Trophoblast cell (in vitro differentiated cells and primary cell): ENCODE measurements around the gene USH2A.

Experiments
- DNase-seq, 2 donors: peaks; one replicate each; pipeline ENCODE4 v3.0.0-alpha.2; 2016
- H2AFZ ChIP-seq: 2 replicates; pipeline ENCODE4 v1.6.1; 2013; ENCODE audit warnings: low read length, moderate library complexity, mild to moderate bottlenecking; ENCODE audit not compliant: insufficient read depth, poor library complexity
- H2AK5ac ChIP-seq: 2 replicates; pipeline ENCODE4 v1.6.1; 2013; ENCODE audit warnings: mild to moderate bottlenecking, low read length
- H2BK120ac ChIP-seq: 2 replicates; pipeline ENCODE4 v1.6.1; 2013; ENCODE audit warnings: low read length, mild to moderate bottlenecking, moderate library complexity; ENCODE audit not compliant: insufficient read depth, poor library complexity
- H2BK12ac ChIP-seq: 2 replicates; pipeline ENCODE4 v1.6.1; 2013; ENCODE audit warnings: mild to moderate bottlenecking, low read length, moderate library complexity
- H2BK5ac ChIP-seq: 2 replicates; pipeline ENCODE4 v1.6.1; 2013; ENCODE audit warnings: low read length, low read depth, moderate library complexity, mild to moderate bottlenecking; ENCODE audit not compliant: poor library complexity
- H3K14ac ChIP-seq: 2 replicates; pipeline ENCODE4 v1.6.1; 2013; ENCODE audit warnings: mild to moderate bottlenecking, low read length
- H3K18ac ChIP-seq: 2 replicates; pipeline ENCODE4 v1.6.1; 2013; ENCODE audit warnings: mild to moderate bottlenecking, low read length
- H3K23ac ChIP-seq: 2 replicates; pipeline ENCODE4 v1.6.1; 2013; ENCODE audit warnings: low read length
- H3K27ac ChIP-seq: 2 replicates; pipeline ENCODE4 v1.5.1; 2013; ENCODE audit warnings: low read depth, mild to moderate bottlenecking, inconsistent platforms, low read length, moderate library complexity
- H3K27me3 ChIP-seq: 2 replicates; pipeline ENCODE4 v1.6.1; 2013; ENCODE audit warnings: inconsistent platforms, mild to moderate bottlenecking, low read length, moderate library complexity; ENCODE audit not compliant: insufficient read depth
- H3K36me3 ChIP-seq, 2 experiments: 1 replicate in 1 of 2; 2 replicates in 1 of 2; pipeline ENCODE4 v1.6.1; 2013; ENCODE audit warnings: low read length in 2 of 2, mild to moderate bottlenecking in 2 of 2, moderate library complexity in 1 of 2; ENCODE audit not compliant: insufficient read depth in 2 of 2, control insufficient read depth in 1 of 2
- H3K4ac ChIP-seq: 2 replicates; pipeline ENCODE4 v1.6.1; 2013; ENCODE audit warnings: low read depth, mild to moderate bottlenecking, low read length, moderate library complexity
- H3K4me1 ChIP-seq, 2 experiments: 1 replicate in 1 of 2; 2 replicates in 1 of 2; pipeline ENCODE4 v1.6.1; 2013; ENCODE audit warnings: low read length in 2 of 2, mild to moderate bottlenecking in 2 of 2, moderate library complexity in 1 of 2; ENCODE audit not compliant: insufficient read depth in 2 of 2, control insufficient read depth in 1 of 2
- H3K4me2 ChIP-seq: 2 replicates; pipeline ENCODE4 v1.6.1; 2013; ENCODE audit warnings: inconsistent platforms, mild to moderate bottlenecking, low read length, moderate library complexity
- H3K4me3 ChIP-seq: 2 replicates; pipeline ENCODE4 v1.5.1; 2013; ENCODE audit warnings: mild to moderate bottlenecking, low read depth, low read length, inconsistent platforms
- H3K79me1 ChIP-seq: one replicate; pipeline ENCODE4 v1.6.1; 2013; ENCODE audit warnings: low read length
- H3K79me2 ChIP-seq: 2 replicates; pipeline ENCODE4 v1.6.1; 2013; ENCODE audit warnings: low read length, mild to moderate bottlenecking; ENCODE audit not compliant: control insufficient read depth, insufficient read depth, poor library complexity
- H3K9ac ChIP-seq: 2 replicates; pipeline ENCODE4 v1.6.1; 2013; ENCODE audit warnings: mild to moderate bottlenecking, low read length
- H3K9me3 ChIP-seq: 2 replicates; pipeline ENCODE4 v1.6.1; 2013; ENCODE audit warnings: low read depth, mild to moderate bottlenecking, control low read depth, inconsistent platforms, low read length; ENCODE audit not compliant: insufficient read depth
- H4K12ac ChIP-seq: 2 replicates; pipeline ENCODE4 v1.6.1; 2013; ENCODE audit warnings: low read depth, mild to moderate bottlenecking, low read length, moderate library complexity
- H4K8ac ChIP-seq: 2 replicates; pipeline ENCODE4 v1.6.1; 2013; ENCODE audit warnings: low read depth, mild to moderate bottlenecking, low read length, moderate library complexity
- H4K91ac ChIP-seq: one replicate; pipeline ENCODE4 v1.6.1; 2013; ENCODE audit warnings: low read depth, mild to moderate bottlenecking, low read length, moderate library complexity
- WGBS: extraction: QIAGEN DNeasy Blood & Tissue Kit; methylation state at CpG from one replicate; pipeline ENCODE4 v1.1.7; 2013; ENCODE audit warnings: missing lambda C conversion rate; ENCODE audit not compliant: insufficient read length, insufficient coverage; ENCODE audit errors: extremely low coverage; 5-methylcytosine and 5-hydroxymethylcytosine counted together

The USH2A gene

DNA sequence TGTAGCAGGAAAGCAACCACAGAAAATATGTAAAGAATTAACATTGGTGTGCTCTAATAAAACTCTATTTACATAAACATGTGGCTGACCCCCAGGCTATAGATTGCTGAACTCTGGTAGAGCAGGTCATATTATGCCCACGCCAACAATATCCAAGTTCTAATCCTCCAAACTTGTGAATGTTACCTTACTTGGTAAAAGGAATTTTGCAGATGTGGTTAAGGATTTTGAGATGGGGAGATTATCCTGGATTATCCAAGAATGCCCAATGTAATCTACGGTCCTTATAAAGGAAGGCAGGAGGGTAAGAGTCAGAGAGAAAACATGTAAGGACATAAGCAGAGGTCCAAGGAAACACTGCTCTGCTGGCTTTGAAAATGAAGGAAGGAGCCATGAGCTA, 201.0 kb downstream of the USH2A start:
- H2BK12ac ChIP-seq = no peak overlapping the region
- H3K14ac ChIP-seq = no peak overlapping the region
- no peak overlapping the region for H3K9ac ChIP-seq
- no peak overlapping the region for H3K4me3 ChIP-seq
- no peaks in the 10 kb centered on the region for H3K9me3 ChIP-seq
- H3K36me3 ChIP-seq = no peaks in the 10 kb centered on the region
- no peak overlapping the region for H3K18ac ChIP-seq
- H3K4me1 ChIP-seq = no peaks in the 10 kb centered on the region
- H3K4me2 ChIP-seq = no peak overlapping the region
- H3K4ac ChIP-seq = no peak overlapping the region
- H2AFZ ChIP-seq = no peak overlapping the region
- no peaks in the 10 kb centered on the region for H3K27me3 ChIP-seq
- no peak overlapping the region for H2AK5ac ChIP-seq
- H2BK5ac ChIP-seq = no peak overlapping the region
- H4K91ac ChIP-seq = no peak overlapping the region
- H3K23ac ChIP-seq = no peak overlapping the region
- no peak overlapping the region for H2BK120ac ChIP-seq
- no peak overlapping the region for H4K8ac ChIP-seq
- H3K79me2 ChIP-seq = no peaks in the 10 kb centered on the region
- H3K27ac ChIP-seq = no peak overlapping the region
- H4K12ac ChIP-seq = no peak overlapping the region
- no CpG with 5 or more reads among the region's 2 CpGs for whole genome bisulfite sequencing
- no peaks in the 10 kb centered on the region for H3K79me1 ChIP-seq
- DNase-seq = peak in 1 of 2 donors; percentile 28

DNA sequence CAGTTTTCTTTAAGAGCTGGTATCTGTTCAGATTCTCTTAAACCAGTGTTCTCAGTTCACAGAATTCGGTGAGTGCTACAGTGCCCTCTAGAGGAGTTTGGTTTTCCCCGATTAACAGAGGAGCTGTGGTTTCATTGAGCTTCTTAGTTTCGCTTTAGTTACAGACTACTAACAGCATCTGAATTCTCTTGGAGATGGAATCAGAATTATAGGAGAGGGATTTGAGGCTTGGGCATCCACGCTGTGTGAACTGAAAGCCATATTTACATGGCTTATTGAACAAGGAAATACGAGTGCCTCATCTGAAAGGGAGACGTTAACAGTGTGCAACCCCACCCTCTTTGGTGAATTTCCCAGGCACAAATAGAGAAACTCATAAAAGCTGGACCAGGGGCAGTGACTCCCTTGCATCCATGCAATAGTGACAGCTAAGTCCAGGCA, 202.0 kb downstream of the USH2A start:
- WGBS = no CpG with 5 or more reads among the region's 6 CpGs

DNA sequence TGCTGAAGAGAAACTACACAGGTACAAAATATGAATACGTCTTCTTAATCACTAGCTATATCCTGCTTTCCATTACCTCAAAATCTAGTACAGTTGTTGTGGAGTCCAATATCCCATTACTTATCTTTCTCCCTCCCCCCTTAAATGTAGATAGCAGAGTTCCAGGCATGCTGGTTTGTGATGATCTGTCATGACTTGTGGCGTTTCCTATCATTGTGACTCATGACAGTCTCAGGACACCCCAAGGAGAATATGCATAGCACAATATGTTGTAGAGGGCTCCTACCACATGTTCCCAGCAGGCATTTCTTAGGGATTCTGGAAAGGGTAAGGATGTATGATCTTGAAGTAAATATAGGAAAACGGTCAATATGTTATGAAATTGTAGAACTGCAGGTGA, 206.9 kb downstream of the USH2A start:
- Histone ChIP-seq H3K79me1 (no peaks in the 10 kb centered on the region), H4K8ac (no peak overlapping the region), H2AFZ (no peak overlapping the region), H3K4me3 (no peak overlapping the region), H3K4ac (no peak overlapping the region), H3K36me3 (no peaks in the 10 kb centered on the region), H3K79me2 (no peaks in the 10 kb centered on the region), H2BK12ac (no peak overlapping the region), H3K18ac (no peak overlapping the region), H3K9ac (no peak overlapping the region), H3K14ac (no peak overlapping the region), H3K27ac (no peak overlapping the region), H3K4me1 (no peaks in the 10 kb centered on the region), H3K9me3 (no peaks in the 10 kb centered on the region), H3K23ac (no peak overlapping the region), H2BK5ac (no peak overlapping the region), H4K91ac (no peak overlapping the region), H4K12ac (no peak overlapping the region), H3K27me3 (no peaks in the 10 kb centered on the region), H3K4me2 (no peak overlapping the region), H2BK120ac (no peak overlapping the region), H2AK5ac (no peak overlapping the region)
- no peak for DNase-seq
- WGBS = no CpG with 5 or more reads among the region's 3 CpGs

More for the DNA sequence above, 202.0 kb downstream of the USH2A start:
- Histone ChIP-seq H3K36me3 (no peaks in the 10 kb centered on the region), H3K4me1 (no peaks in the 10 kb centered on the region), H2BK120ac (no peak overlapping the region), H3K9me3 (no peaks in the 10 kb centered on the region), H3K9ac (no peak overlapping the region), H3K79me1 (no peaks in the 10 kb centered on the region), H4K12ac (no peak overlapping the region), H2BK5ac (no peak overlapping the region), H3K79me2 (no peaks in the 10 kb centered on the region), H3K18ac (no peak overlapping the region), H4K8ac (no peak overlapping the region), H3K27ac (no peak overlapping the region), H2AFZ (no peak overlapping the region), H3K4me2 (peak overlapping the region; percentile 28), H3K14ac (no peak overlapping the region), H2BK12ac (no peak overlapping the region), H4K91ac (no peak overlapping the region), H3K4me3 (no peak overlapping the region), H3K4ac (no peak overlapping the region), H3K23ac (no peak overlapping the region), H3K27me3 (no peaks in the 10 kb centered on the region), H2AK5ac (no peak overlapping the region)
- peak; percentile 55 to 80 for DNase-seq

DNA sequence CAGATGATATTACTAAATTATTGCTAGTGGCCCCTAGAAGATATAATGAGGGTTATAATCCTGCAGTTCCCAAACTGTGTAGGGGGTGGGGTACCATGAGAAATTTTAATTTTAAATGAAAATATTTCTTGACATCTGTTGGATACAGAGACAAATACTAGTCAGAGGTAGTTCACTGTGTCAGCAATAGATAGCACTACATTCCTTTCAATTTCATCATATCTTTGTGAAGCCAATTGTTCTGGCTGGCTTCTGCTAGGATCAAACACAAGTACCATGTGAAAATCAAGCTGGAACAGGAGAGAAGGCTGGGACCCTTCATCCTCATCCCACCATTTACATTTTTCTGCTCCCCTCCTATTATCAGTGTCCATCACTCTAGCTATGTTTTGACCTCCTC, 208.1 kb downstream of the USH2A start:
- no peak overlapping the region for H2BK12ac ChIP-seq
- no peak overlapping the region for H4K8ac ChIP-seq
- H2AK5ac ChIP-seq = no peak overlapping the region
- H3K9me3 ChIP-seq = no peaks in the 10 kb centered on the region
- DNase-seq = peak in 1 of 2 donors; percentile 24
- no peak overlapping the region for H3K18ac ChIP-seq
- H3K14ac ChIP-seq = no peak overlapping the region
- no peak overlapping the region for H3K4me3 ChIP-seq
- H3K4ac ChIP-seq = no peak overlapping the region
- no peak overlapping the region for H4K12ac ChIP-seq
- H3K36me3 ChIP-seq = no peaks in the 10 kb centered on the region
- H3K79me1 ChIP-seq = no peaks in the 10 kb centered on the region
- H3K27ac ChIP-seq = no peak overlapping the region
- no peak overlapping the region for H2BK5ac ChIP-seq
- H2BK120ac ChIP-seq = no peak overlapping the region
- peaks cover 0 to under 1% of the 10 kb centered on the region in 2 experiments for H3K4me1 ChIP-seq
- no peaks in the 10 kb centered on the region for H3K27me3 ChIP-seq
- no peak overlapping the region for H3K9ac ChIP-seq
- no peak overlapping the region for H3K23ac ChIP-seq
- H3K4me2 ChIP-seq = no peak overlapping the region
- H2AFZ ChIP-seq = no peak overlapping the region
- H3K79me2 ChIP-seq = no peaks in the 10 kb centered on the region
- H4K91ac ChIP-seq = no peak overlapping the region
